ENCODE data around the gene NXPH1.

The NXPH1 gene

DNA sequence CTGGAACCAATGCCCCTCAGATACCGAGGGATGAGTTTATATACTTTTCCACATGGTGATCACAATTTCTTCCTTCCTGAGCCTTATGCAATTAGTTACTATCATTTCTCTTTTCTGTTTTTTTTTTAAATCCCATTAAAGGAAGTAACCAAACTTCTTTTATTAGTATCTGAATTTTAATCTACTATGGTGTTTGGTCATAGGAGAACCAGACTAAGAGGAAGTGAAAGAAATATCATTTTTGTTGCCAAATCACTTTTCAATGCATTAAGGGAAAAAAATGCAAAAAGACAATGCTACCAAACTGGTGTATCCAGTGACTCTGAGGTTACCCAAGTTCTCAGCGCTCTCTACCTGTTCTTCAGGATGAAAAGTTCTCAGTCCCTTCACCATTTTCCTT, 167.7 kb downstream of the NXPH1 start:
- peak in 2 of 4 experiments; percentile 56 to 58 for DNase-seq

DNA sequence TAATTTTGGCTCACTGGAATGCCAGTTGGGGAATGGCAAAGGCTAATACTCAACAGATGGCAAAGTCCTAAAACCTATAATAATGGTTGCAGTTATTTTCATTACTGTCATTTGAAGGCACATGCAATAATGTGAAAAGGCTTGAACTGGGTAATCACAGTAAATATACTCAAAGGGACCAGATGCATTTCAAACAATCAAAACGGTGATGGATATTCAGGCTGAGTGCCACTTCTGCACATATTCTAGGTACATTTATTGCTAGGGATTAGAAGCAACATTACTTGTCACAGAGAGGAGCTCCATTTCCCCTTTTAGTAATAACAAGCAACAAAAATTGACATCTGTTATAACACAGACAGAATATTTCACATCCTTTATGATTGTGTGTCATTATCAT, 171.8 kb downstream of the NXPH1 start:
- DNase-seq, result no peak

DNA sequence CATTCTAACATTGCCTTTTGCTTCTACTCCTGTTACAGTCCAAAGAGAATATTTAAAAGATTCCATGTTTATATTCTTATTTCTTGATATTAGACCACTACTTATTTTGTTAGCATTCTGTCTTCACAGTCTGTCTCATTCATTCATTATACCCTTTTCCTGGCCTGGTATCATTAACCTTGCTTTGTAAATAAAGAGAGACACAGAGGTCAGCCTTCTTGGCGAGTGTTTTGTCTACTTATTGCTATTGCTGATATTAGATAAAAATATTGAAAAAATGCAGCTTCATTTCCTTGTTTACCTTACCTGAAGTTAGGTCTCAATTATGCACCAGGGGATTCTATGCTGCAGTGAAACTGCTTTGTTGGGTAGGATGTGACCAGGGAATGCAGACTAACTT, 179.2 kb downstream of the NXPH1 start:
- DNase-seq, result no peak

DNA sequence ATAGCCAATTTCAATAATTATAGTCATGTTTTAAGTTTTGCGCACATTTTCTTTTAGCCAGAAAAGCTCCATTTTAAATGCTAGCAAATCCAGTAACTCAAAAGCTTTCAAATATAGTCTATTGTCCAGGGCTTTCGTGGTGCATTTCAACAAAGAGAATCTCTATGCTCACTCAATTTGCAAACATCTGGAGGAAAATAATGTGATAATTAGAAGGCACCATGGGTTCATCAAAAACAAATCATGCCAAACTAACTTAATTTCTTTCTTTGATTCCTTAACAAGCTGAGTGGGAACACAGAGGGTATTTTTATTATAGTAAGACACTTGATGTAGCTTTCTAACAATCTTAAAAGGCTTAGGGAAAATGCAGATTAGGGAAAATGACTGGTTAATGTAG, 179.8 kb downstream of the NXPH1 start:
- DNase-seq, result no peak

DNA sequence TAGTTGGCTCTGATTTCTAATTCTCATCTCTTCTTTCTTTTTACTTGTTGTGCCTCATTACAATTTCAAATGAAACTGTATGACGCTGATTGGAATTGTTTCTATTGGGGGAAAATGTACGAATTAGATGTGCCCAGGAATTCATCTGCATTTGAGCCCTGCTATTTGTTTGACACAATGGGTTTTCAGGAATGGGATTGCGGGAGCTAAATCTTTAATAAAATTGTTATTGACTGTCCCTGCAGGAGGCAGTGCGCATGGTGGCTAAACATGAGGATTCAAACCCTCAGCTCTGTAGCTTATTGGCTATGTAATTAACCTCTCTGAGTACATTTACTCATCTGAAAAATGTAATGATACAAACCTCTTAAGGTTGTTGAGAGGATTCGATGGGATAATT, 181.6 kb downstream of the NXPH1 start:
- no peak for DNase-seq

DNA sequence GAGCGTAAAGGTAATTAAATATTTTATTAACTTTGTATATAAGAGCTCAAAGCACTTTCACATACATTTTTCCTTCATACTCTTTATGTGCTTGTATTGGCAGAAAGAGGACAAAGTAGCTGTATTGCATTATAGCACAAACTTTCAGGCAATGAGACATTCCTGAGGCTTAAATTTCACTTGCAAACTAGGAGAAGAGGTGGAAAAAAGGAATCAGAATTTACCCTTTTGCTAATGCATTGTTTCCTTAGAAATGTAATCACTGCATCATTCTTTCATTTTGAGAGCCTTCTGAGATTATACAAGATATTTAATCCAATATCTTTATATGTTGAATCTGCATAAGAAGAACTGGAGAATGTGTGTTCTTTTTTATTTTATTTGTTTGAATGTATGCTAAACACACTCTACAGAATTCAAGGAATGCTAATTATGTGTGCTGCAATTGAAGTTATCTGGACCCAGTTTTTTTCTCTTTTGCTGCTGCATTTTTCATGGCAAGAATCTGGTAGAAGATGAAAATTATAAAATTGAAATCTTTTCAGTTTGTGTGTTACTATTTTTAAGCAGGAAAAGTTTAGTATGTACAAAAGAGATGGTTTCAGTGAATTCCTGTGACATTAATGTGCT, 185.1 kb downstream of the NXPH1 start:
- no peak for DNase-seq

DNA sequence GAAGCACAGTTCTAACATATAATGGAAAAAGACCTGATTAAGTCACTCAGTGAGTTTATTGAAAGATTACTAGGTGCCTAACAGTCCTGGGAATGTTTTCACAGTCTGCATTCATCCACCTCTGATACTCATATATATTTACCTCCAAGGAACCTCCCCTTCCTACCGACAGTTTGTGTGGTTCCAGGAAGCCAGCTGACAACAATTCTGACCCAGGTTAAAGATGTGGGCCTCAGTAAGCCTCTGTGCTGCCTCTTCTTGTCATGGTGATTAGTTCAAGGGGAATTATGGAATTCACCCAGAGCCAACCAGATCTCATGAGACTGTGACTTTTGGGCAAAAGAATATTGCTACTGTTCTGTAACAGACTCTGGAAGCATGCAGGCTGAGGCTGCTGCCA, 186.8 kb downstream of the NXPH1 start:
- no peak for DNase-seq

DNA sequence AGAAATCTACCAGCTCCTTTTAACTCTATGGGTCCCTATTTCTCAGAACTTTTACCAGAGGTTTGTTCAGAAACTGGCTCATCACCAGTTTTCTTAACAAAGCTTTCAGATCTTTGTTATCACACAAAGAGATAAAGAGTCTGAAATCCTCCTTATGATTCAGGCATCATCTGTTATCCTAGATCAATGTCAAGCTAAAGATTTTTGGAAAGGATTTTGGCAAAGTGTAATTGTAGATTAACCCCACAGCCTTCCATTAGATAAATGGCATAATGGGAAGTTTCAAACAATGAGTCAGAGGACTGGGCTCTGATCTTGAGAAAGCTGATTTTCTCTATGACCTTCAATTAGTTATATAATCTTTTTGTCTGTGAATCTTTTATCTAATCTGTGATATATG, 192.2 kb downstream of the NXPH1 start:
- DNase-seq, result no peak

DNA sequence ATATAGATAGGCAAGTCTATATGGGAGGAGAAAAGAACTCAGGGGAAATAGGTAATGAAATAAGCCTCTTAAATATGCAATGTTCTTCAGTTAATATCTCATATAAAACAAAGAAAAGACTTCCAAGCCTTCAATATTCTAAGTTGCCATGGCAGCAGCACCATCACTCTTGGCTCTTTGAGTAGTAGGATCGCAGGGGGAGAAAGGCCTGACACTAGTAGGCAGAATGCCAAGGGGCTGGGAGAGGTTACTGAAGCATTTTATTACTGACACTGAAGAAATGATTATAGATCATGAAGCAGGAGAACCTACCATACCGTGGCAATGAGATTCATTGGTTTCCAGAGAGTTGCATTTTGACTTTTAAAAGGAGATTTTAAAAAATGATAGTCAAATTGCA, 193.9 kb downstream of the NXPH1 start:
- no peak for DNase-seq

DNA sequence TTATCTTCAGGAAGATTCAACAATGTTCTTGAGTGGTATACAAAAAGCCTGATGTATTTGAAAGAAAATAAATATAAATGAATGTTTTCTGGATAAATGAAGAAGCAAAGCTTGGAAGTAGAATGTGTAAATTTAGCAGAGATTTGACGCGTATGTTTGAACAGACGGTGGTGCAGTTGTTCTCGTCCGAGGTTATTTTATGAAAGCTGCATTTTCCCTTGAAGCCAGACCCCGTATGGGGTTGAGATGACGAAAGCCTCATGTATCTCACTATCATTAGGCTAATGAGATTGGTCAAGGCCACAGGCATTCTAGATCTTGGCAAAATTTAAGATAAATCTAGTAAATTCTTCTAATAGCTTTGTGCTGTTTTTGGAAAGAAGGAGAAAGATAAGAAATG, 195.2 kb downstream of the NXPH1 start:
- DNase-seq, result no peak

DNA sequence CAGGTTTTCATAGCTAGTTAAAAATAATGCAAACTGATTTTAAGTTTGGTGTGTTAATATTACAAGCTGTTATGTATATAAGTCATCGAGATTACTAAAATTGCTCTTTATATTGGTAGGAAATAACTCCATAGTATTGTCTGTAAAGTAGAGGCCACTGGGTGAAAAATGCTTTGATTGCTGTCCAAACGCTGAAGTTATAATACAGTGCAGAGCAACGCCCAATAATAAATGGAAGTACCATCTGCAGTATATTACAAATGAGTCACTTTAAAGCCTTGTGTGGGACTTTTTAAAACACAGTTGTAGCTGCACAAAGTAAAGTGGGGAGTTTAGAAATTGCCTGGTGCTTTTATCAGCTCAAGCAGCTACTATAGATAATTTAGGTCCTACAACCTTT, 196.1 kb downstream of the NXPH1 start:
- DNase-seq, result no peak

DNA sequence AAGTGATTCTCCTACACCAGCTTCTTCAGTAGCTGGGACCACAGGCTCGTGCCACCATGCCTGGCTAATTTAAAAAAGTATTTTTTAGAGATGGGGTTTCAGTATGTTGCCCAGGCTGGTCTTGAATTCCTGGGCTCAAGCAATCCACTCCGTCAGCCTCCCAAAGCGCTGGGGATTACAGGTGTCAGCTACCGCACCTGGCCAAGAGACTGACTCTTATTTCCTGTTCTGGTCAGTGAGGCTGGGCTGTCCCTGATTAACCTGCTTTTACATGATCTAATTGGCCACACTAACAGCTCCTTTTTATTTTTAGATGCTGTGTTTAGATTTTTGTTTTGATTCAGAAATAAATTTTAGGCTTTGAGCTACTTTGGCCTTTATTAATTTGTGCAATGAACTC, 203.9 kb downstream of the NXPH1 start:
- no peak for DNase-seq

DNA sequence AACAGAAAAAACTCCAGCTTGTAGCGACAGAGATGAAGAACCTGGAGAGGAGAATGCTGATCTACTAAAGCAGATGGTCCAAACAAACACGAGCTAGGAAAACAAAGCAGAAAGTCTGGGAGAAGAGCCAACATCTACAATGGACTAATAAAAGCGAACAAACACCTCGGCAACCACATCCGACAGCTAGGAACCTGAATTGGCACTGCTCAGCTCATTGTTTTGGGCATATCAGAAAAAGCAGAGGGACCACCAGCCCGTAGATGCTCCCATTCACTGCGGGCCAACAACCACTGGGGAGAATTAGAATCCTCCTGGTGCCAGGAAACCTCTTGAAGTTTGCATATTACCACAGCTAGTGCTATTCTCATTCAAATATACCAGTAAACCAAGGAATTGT, 204.7 kb downstream of the NXPH1 start:
- no peak for DNase-seq

DNA sequence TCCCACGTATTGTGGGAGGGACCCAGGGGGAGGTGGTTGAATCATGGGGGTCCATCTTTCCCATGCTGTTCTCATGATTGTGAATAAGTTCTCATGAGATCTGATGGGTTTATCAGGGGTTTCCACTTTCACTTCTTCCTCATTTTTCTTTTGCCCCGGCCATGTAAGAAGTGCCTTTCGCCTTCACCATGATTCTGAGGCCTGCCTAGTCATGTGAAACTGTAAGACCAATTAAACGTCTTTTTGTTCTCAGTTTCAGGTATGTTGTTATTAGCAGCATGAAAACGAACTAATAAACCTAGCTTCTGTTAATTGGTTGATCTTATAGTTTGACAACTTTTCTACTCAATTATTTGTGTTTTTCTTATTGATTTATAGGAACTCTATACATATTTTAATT, 206.3 kb downstream of the NXPH1 start:
- DNase-seq, result no peak

DNA sequence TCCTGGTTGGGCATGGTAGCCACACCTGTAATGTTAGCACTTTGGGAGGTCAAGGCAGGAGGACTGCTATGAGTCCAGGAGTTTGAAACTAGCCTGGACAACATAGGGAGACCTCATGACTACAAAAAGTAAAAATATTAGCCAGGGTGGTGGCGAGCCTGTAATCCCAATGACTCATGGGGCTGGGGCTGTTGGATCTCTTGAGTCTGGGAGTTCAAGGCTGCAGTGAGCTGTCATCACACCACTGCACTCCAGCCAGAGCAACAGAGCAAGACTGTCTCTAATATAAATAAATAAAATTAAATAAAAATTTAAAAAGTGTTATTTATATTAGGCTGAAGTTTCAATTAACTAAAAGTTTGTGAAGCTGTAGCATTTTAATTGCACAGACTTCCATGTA, 207.3 kb downstream of the NXPH1 start:
- DNase-seq, result no peak

DNA sequence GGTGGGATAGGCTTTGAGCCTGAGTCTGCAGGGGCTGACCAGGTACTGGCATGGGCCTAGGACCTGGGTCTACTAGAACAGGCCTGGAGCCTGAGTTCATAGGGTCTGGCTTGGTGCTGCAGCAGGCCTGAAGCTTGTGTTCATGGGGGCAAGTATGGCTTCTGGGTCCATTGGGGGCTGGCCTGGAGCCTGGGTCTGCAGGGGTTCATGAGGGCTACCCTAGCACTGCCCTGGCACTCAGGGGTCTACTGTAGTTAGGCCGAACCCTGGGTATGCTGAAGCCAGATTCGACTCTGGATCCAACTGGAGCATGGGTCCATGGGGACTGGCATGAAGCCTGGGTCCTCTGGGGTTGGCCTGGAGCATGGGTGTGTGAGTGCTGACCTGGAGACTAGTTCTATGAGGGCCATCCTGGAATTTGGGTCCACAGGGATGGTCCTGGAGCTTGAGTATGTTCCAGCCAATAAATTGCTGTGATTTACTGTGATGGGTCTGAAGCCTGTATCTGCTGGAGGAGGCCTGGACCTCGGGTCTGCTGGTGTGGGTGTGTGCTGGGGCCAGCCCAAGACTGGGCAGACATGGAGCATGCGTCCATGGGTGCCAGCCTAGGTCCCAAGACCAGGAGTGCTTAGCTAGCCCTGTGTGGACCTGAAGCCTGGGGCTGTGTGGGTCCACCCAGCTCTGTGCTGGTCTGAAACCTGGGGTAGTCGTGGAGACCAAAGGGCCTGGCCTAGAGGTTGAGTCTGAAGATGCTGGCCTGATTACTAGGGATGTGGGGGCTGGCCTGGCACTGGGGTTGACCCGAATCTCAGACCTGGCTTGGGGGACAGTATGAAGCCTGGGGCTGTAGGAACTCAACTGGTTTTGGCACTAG, 235.5 kb downstream of the NXPH1 start:
- DNase-seq, result no peak

DNA sequence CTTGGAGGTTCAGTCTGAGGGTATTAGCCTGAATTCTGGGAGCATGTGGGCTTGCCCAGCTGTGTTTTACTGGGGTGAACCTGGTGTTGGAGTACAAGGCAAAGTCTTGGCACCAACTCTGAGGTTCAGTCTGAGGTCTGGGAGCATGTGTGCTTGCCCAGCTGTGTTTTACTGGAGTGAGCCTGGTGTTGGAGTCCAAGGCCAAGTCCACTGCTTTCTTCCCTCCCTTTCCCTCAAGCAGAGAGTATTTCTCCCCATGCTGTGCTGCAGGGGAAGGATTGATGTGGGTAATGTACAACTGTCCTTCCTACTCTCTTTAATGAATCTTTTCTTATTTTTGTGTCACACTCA, 236.1 kb downstream of the NXPH1 start:
- DNase-seq, result no peak

DNA sequence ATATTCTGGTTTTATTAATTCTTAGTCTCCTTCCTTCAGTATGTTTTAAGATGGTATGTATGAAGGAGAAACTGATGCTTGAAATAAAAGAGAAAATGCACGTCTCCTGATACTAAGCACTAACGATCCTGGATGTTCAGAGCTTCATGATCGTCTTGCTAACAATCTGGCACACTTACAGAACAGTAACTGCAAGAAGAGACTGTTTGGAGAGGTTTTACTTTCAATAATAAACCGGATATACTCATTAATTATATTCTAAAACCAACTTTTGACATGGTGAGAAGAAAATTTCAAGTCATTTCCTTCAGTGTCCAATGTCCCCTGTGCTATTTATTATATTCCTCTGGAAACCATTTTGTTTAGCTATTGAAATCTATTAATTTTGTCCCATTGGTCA, 251.0 kb downstream of the NXPH1 start:
- DNase-seq, result no peak

DNA sequence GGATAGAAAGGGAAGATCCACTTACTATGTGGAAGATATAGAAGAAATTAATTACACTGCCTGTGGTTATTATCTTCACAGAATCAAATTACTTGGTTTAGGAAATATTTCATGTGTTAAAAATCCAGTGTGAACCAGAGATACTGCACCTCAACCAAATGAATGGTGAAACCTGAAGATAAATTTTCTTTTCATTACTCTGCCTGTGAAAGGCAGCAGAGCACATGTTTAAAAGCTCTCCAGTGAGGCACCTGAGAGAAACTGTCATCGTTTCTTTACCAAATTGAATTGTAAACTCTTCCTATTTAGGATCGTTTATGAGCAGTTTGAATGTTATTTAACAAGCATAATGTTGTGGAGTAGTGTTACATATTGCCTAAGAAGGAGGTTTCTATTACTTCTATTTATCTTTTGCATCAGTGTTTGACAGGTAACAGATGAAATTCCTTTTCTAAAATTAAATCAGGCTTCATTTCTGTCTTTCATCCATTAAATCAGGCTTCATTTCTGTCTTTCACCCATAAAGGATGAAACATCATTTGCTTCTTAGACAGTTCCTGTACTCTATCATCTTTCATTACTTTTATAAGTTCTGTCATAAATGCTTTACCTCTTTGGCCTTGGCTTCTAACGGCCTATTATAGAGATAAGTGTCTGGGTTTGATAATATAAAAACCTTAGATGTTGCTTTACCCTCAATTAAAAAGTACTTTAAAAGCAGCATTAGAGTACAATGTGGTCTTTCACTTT, 266.6 kb downstream of the NXPH1 start:
- no peak for DNase-seq

DNA sequence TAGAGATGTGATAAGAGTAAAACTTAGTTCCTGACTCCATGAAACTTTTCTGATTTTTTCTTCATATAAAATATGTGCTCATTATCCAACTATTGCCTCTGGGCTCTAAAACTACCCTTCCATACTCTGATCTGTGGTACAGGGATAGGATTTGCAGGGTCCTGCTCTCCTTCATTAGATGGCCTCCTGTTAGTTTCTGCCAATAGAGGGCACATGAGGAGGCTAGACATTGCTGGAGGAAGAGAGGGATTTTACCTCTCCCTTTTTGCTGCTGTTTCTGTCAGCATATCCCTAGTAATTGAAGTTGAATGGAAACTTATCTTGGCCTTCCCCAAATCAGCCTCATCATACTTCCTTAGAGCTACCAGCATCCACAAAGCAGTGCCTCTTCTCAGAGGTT, 269.4 kb downstream of the NXPH1 start:
- DNase-seq, result no peak

DNA sequence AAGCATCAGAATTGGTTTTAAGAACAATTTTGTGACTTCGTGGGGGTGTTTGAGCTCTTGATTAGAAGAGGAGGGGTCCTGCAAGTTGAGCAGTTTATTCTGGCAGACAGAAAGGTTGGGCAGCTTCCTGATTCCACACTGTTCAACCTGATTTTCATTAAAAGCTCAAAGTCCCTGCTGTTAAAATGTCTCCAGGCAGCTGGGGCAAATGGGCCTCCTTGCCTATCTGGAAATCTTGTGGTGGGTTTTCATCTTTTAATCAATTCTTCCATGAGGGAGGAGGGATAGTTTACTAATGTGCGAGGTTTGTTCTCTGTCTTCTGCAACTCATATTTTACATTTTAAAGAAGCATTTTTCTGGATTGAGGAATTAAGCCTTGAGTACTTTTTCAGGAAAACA, 276.7 kb downstream of the NXPH1 start:
- no peak for DNase-seq

DNA sequence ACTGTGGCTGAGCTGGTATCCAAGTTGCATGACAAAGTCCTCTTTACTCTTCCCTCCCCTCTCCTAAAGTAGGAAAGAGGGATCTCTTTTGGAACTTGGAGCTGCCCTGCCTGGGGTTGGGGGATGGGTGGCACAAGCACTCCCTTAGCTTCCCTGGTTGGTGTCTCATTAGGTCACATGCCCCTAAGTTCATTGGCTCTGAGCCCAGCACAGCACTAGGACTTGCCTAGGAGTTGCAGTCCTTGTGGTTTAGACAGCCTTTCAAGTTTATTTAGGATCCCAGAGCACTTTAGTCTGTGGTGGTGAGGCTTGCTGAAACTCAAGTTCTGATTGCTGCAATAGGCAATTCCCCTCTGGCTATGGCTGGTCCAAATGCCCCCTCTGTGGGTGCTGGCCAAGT, 281.4 kb downstream of the NXPH1 start:
- DNase-seq, result no peak

DNA sequence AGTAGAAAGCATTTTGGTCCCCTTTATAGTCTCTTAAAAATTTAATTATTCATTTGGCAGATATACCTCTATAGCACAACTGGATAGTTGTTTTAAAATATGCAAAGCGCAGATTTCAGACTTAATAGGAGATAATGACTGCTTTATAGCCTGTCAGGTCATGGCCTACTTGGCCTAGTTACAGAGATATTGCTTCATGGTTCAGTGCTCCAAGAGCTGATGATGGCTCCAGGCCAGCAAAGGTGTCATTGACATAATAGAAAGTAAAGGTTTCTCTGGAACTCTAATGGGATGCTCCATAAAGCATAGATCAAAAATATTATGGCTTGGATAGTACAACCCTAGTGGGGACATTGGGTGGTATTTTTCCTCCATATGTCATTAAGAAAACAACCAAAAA, 285.7 kb downstream of the NXPH1 start:
- no peak for DNase-seq
